Transverse colon (tissue), 3 donors: ENCODE measurements around the gene EIF6.

ENCODE experiments used
- POLR2A ChIP-seq: fragments of 450-650 bp; IDR thresholded peaks from one replicate; pipeline ENCODE4 v1.6.1; 2016; ENCODE audit warnings: antibody characterized with exemption, mild to moderate bottlenecking, moderate library complexity
- TF ChIP-seq, protein P1 (sequence below), 5 experiments: fragments of 200-600 bp in 3 of 5; fragments of 450-650 bp in 2 of 5; sonication (generic) in 3 of 5; IDR thresholded peaks; 1 replicate in 2 of 5; 2 replicates in 3 of 5; pipeline ENCODE4 v1.5.1; 2016 to 2017; ENCODE audit warnings: antibody characterized with exemption in 5 of 5, inconsistent platforms in 3 of 5, mild to moderate bottlenecking in 2 of 5, moderate library complexity in 1 of 5

DNA sequence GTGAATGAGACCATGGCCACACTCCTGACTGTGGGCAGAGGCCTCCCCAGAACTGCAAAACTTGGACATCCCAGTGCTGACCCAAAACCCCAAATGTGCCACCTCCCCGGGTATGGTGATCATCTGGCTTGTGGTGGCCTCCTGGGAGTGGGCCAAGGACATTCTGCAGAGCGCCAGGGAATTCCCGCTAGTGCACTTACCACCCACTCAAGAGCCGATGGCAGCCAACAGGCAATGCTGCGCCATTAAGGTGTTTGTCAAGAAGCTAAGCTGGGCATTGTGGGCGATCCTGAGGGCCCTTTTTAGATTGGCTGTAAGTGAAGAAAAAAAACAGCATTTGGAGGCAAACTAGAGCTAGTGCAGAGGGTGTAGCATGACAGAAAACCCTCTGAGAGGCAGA, 48.7 kb downstream of the EIF6 start:
- TF ChIP-seq, protein P1, sequence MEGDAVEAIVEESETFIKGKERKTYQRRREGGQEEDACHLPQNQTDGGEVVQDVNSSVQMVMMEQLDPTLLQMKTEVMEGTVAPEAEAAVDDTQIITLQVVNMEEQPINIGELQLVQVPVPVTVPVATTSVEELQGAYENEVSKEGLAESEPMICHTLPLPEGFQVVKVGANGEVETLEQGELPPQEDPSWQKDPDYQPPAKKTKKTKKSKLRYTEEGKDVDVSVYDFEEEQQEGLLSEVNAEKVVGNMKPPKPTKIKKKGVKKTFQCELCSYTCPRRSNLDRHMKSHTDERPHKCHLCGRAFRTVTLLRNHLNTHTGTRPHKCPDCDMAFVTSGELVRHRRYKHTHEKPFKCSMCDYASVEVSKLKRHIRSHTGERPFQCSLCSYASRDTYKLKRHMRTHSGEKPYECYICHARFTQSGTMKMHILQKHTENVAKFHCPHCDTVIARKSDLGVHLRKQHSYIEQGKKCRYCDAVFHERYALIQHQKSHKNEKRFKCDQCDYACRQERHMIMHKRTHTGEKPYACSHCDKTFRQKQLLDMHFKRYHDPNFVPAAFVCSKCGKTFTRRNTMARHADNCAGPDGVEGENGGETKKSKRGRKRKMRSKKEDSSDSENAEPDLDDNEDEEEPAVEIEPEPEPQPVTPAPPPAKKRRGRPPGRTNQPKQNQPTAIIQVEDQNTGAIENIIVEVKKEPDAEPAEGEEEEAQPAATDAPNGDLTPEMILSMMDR (IDR thresholded peaks at IDR 0.05) = no peak
- no peak for TF ChIP-seq POLR2A
